GM19438 (cell line): ENCODE data around the gene BAIAP2L1.

Experiments
- ATAC-seq: cut with Tn5 transposase; IDR thresholded peaks from one replicate; pipeline ENCODE4 v1.9.1; 2021; ENCODE audit warnings: low read depth; ENCODE audit not compliant: unreplicated experiment

Gene BAIAP2L1

GRCh38 chr7:98360221-98361130 lies 40.4 kb downstream of the BAIAP2L1 start:
- no peak for ATAC-seq

DNA sequence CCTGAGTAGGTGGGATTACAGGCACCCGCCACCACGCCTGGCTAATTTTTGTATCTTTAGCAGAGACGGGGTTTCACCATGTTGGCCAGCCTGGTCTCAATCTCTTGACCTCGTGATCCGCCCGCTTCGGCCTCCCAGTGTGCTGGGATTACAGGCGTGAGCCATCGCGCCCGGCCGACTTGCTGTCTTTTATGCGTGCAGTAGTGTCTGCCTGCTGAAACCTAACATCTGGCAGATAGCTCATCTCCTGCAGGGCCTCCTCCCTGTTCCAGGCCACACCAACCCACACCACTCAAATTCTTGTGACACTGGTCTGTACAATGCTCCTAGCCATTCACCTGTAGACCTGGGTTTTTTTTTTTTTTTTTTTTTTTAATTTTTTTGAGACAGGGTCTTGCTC lies 41.5 kb downstream of the BAIAP2L1 start:
- ATAC-seq, result no peak

- ATAC-seq, result no peak
Measured at GRCh38 chr7:98358706-98359105, 42.2 kb downstream of the BAIAP2L1 start.

DNA sequence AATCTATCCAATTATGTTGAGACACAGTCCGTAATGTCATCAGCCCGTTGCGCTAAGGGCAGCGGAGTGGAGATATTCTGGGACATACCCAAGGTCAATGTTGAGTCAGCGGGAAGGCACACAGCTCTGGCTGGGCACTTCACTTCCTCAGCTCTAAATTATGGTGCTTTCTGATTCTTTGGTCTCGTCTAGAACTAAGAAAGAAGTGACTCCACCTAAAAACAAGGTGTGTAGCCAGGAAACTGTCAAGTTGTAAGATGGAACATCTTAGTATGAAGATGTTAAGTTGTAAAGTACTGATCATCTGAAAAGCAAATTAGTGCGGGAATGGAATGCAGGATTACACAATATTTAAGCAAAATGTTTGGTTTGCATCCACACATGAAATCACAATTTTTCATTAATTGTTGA lies 43.1 kb downstream of the BAIAP2L1 start:
- ATAC-seq, result no peak

- ATAC-seq, result no peak
Measured at GRCh38 chr7:98355250-98355538, 45.7 kb downstream of the BAIAP2L1 start.

GRCh38 chr7:98354511-98355249 lies 46.2 kb downstream of the BAIAP2L1 start:
- no peak for ATAC-seq

DNA sequence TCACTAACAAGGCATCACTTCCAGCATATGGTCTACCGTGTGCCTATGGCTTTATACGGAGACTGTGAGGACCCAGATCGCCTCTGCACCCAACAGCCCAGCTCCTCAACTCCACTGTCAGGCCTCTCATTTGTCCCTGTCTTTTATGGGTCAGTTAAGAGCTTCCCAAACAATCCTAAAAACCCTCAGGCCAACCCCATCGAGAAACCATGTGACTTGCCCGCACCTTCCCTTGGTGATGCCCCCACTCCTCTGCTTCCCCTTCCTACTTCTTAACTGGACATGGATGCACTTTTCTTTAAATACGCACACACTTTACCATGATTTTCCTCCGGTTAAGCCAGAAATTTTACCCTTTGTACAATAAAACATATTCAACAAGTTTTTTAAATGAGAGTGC lies 46.8 kb downstream of the BAIAP2L1 start:
- ATAC-seq, result no peak

DNA sequence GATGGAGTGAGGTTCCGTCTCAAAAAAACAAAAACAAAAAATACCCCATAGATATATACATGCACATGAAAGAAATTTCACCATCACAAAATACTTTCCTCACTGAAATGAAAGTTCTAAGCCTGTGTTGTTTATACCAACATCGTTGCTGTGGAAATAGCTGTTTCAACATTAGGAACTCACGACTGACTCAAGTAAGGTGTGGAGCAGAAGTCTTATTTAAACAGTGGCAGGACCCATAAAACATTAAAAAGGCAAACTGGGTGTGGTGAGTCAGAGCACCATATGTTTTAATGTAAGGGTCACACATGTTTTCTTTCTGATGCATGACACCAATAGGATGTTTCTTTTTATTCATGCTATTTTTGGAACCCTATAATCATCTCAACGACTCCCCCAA lies 48.3 kb downstream of the BAIAP2L1 start:
- no peak for ATAC-seq

DNA sequence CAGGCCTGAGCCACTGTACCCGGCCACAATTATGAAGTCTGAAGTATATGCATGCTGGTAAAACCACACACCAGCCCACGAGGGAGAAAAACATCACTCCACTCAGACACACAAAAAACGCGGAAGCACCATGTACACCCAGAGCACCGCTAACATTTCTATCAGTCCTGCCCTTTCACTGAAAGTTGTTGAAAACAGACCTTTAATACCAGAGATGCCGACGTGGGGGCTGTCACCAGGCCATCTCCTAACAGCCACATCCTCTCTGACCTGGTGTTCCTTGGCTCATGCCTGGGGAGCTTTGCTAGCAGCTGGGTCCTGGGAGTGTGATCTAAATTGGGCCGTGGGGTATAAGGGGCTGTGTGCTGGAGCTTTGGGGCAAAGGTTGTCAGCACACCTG lies 49.8 kb downstream of the BAIAP2L1 start:
- no peak for ATAC-seq

DNA sequence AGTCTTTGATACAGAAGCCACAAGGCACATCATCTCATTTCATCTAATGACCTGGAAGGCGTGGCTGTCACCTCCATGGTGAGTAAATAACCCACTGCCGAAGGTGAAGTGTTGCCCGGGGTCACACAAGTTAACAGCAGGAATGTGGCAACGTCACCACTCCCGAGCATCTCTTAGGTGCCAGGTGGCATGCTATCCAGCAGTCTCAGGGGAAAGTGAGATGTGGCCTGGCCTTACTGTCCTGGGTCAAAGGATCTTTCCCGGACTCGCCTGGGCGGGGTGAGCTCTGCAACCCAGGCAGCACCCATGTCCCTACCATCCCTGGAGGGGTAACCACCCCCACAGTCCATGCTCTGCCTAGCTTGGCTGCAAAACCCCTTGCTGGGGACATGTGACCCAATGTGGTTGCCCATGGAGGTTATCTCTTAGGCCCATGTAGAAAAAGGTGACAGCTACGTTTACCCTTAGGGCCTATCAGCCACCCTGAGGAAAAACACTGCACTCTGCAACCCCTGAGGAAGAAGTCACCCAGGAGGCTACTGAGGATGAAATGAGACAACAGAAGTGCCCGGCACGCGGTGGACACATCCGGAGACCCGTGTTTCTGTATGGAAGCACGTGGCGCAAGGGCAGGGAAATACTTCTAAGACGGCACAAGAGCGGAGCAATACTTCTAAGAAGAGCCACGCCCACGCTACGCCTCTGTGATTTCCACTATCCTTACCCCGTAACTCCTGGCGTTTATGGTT lies 52.0 kb downstream of the BAIAP2L1 start:
- no peak for ATAC-seq

GRCh38 chr7:98346515-98347069 lies 54.3 kb downstream of the BAIAP2L1 start:
- ATAC-seq, result no peak

- ATAC-seq, result no peak
Measured at GRCh38 chr7:98341106-98341505, 59.8 kb downstream of the BAIAP2L1 start.

DNA sequence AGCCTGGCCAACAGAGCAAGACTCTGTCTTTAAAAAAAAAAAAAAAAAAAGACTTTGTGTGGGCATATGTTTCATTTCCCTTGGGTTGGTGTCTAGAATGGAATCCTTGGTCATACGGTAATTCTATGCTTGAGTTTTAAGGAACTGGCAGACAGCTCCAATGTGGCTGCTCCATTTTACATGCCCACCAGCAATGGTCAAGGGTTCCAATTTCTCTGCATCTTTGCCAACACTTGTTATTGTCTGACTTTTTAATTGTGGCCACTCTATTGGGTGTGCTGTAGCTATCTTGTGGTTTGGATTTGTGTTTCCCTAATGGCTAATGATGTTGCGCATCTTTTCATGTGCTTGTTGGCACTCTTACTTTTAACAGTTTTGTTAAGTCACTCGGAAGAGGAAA lies 61.8 kb downstream of the BAIAP2L1 start:
- ATAC-seq, result no peak

DNA sequence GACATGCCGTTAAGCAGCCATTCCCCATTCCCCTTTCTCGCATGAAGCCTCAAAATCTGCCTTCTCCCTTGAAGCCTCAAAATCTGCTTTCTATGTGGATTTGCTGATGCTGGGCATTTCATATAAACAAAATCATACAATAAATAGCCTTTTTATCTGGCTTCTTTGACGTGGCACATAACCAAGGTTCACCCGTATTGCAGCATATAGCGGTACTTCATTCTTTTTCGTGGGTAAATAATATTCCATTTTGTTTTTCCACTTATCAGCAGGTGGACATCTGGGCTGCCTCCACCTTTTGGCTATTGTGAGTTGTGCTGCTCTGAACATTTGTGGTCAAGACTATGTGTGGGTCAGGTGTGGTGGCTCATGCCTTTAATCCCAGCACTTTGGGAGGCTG lies 62.4 kb downstream of the BAIAP2L1 start:
- no peak for ATAC-seq

DNA sequence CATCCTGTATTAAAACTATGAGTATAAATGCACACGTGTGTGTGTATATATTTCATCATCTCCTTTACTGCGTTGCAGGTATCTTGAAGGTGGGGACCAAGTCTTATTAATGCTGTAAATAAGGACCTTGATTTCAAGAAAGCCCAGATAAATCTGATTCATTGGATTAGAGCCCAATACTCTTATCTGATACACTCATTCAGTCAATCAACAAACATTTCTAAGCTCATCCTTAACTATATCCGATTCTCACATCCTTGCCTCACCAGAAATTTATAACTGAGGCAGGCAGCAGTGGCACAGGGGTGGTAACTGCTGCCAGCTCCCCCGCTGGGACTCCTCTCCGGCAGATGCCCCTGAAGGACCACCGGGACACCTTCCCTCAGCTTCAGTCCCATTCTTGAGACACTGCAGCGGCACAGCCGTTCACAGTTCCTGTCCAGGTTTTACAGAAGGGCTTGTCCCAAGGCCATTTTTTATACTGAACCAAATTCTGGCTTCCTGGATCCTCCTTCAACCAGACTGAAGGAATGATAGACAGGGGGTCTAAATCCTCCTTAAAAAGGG lies 65.4 kb downstream of the BAIAP2L1 start:
- no peak for ATAC-seq

DNA sequence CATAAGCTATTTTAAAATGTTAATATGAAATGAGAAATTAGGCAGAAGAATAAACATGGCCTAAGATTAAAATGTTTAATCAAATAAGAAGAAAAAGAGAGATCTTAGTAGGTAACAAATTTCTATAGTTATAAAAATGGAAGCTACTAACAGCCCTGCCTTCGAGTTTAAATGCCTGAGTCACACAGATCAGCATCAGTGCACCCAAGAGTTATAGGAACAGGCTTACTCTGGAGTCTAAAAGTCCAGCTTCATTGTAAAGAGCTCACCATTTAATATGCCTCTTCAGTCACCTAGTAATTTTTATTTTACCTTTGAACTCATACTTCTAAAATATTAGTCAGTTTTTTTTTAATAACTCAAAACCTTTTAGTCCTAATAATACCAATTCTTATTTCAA lies 66.8 kb downstream of the BAIAP2L1 start:
- no peak for ATAC-seq

- no peak for ATAC-seq
Measured at GRCh38 chr7:98330926-98331529, 69.9 kb downstream of the BAIAP2L1 start.

GRCh38 chr7:98329791-98330373 lies 71.0 kb downstream of the BAIAP2L1 start:
- ATAC-seq, result no peak

DNA sequence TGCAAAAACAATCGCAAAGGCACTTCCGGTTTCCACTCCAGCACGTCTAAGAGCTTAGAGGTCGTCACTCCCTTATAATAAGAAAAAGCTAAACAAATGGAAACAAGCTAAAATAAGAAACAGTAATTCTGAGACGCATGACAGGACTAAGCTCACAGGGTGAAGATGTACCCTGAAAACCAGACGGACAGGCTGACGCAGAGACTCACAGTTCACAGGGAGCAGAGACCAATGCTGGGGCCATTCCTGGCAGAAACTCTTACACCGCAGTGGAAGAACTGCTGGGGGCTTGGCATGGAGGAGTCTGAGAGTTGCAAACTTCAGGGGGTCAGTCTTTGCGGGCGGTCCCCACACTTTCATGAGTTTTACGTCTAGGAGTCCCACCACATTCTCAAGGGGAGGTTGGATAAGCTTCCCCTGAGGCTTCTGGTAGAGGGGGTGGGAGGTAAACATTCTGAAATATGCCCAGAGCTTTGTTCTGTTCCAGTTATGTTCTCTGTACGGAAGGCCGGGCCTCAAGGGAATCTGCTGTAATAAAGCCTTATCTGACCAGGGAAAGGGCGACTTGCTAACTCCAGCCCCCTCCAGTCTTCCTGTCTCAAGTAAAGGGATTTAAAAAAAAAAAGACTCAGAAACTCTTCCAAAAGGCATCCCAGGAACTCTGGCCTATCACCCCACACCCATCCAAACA lies 71.6 kb downstream of the BAIAP2L1 start:
- ATAC-seq, result no peak
